ENCODE results near the gene TGM2.

Gene TGM2

GRCh38 chr20:38132156-38132909 lies 32.7 kb downstream of the TGM2 start:
- DNase-seq (ENCODE audit: low read depth in 2 of 2) = no peak

DNA sequence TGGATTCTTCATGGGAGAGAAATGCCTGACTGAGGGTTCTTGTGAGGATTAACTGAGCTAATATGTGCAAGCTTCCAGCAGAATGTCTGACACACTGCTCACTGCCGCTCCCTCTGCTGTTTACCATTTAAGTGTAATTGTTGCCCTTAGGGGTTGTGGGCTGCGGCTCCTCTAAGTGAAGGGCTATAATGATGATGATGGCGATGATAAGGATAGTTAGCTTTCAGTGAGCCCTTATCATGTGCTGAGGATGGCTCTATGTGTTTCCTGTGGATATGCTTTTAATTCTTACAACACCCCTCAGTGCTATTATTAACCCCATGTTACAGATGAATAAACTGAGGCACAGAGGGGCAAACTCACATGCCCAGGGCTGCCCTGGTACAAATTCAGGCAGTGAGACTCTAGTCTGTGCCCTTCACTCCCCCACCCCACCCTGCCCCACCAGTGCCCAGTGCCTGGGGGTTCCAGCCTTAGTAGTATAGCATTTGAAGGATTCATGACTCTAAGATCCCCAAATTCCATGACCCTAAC lies 33.4 kb downstream of the TGM2 start:
- no peak for DNase-seq (ENCODE audit: low read depth in 2 of 2)

- no peak for DNase-seq (ENCODE audit: low read depth in 2 of 2)
Measured at GRCh38 chr20:38130687-38131587, 34.1 kb downstream of the TGM2 start.

GRCh38 chr20:38129893-38130609 lies 35.0 kb downstream of the TGM2 start:
- DNase-seq (ENCODE audit: low read depth in 2 of 2) = no peak

DNA sequence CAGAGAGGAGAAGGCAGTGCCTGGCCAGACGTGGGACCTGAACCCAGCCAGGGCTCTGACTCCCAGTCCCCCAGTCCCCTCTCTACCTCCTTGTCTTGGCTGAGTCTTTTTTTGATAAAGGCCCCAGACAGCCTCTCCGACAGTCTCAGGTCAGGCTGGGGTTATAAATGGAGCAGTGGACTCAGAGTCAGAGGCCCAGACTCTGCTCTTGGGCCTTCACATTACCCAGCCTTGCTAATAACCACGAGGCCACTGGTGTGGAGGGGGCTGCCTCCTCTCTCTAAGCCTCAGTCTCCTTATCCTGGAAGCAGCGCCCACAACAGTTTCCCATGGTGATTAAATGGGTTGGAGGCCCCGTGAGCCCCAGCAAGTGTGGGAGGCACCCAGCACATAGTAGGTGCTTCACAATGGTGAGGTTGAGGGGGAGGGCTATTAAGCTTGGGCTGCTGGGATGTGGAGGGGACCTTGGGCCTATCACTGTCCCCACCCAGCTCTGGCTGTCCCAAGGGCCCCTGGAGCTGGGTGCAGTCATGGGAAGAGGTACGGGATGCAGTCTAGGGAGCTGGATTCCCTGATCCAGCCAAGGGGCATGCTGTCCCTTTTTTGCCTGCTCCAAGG lies 35.7 kb downstream of the TGM2 start:
- DNase-seq (ENCODE audit: low read depth in 2 of 2) = no peak

DNA sequence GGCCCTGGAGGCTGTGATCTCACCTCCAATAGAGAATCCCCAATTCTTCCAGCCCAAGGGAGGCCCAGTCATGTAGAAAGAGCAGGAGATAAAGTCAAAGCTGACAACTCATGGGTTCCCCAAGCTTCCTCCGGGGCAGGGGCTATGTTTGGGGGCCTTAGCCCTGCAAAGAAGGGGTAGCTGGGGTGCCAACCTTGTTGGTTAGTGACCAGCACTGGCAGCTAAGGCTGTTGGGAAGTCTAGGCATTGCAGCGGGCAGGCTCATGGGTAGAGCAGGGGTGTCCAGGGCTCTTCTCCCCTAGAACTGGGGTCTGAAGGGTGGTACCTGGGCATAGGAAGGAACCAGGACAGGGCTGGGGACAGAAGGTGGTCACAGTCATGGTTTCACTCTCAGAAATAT lies 36.4 kb downstream of the TGM2 start:
- no peak for DNase-seq (ENCODE audit: low read depth in 2 of 2)

GRCh38 chr20:38127920-38128528 lies 37.0 kb downstream of the TGM2 start:
- DNase-seq (ENCODE audit: low read depth in 2 of 2) = no peak

GRCh38 chr20:38126932-38127621 lies 38.0 kb downstream of the TGM2 start:
- no peak for DNase-seq (ENCODE audit: low read depth in 2 of 2)

- DNase-seq (ENCODE audit: low read depth in 2 of 2) = no peak
Measured at GRCh38 chr20:38126146-38126921, 38.7 kb downstream of the TGM2 start.

DNA sequence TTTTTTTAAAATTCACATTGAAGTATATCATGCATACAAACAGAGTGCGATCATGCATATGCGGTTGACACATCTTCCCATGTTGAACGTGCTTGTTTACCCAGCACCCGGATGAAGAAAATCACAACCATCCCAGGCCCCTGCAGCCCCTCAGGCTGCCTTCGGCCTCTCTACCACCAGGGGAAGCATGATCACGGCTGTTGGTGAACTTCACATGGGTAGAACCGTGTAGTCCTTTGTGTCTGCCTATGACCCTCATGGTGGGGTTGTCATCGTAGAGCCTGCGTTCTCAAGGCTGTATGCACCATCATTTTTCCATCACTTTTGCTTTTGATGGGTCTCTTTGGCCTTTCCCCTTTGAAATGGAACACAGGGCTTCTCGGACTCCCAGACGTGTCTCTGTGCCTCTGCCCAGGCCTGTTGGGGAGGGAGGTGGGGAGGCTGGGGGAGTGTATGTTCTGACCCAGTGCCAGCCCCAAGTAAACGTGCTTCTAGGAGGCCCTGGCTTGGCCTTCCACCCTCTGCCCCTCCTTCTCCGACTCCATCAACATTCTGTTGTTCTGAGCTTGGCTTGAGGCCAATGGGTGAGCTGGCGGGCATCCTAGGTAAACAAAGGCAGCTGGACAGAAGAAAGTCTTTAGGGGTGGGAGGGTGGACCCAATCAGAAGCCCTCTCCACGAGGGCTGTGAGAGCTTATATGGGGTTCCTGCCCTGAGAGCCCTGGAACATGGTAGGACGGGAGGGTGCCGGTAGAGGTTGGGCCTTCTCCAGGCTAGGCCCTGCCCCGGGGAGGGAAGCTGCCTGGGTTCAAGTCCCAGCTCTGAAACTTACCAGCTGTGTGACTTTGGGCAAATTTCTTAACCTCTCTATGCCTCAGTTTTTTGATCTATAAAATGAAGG lies 39.7 kb downstream of the TGM2 start:
- no peak for DNase-seq (ENCODE audit: low read depth in 2 of 2)

DNA sequence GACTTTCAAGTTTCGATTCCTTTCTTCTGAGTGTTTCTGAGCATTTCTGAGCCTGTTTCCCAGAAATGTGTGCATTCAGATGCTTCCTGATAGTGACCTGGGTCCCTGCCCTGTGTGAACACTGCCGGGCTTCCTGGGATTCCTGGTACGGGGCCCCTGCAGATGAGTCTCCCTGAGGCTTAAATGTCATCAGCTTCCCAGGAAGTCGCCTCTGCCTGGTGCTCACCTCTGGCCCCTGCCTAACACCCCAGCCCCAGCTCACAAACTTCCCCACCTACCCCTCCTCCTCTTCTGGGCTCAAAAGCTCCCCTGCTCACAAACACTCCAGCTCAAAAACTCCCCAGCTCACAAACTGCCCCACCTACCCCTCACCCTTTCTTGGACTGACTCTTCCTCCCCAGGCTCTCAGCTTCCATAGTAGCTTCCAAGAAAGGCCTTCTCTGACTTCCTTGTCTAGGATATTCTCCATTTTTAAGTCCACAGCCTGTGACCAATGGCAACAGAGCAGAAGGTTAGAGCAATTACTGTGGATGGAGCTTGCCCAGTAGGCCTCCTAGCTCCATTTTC lies 42.0 kb downstream of the TGM2 start:
- DNase-seq (ENCODE audit: low read depth in 2 of 2) = no peak

DNA sequence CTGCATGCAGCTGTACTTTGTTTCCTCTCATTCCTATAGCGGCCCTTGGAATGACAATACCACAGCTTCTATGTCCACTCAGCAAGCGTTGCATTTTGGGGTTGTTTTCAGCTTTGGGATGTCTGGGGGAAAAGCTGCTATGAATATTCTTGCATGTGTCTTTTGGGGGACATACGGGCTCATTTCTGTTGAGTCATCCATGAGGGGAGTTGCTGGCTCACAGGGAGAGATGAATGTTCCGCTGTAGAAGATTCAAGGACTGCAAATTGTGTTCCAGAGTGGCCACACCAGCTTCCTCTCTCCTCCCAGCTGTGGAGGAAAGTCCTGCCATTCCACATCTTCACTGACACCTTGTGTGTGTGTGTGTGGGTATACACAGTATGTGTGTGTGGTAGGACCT lies 43.3 kb downstream of the TGM2 start:
- no peak for DNase-seq (ENCODE audit: low read depth in 2 of 2)

- DNase-seq (ENCODE audit: low read depth in 2 of 2) = no peak
Measured at GRCh38 chr20:38120625-38120988, 44.5 kb downstream of the TGM2 start.

- no peak for DNase-seq (ENCODE audit: low read depth in 2 of 2)
Measured at GRCh38 chr20:38119446-38119845, 45.6 kb downstream of the TGM2 start.

DNA sequence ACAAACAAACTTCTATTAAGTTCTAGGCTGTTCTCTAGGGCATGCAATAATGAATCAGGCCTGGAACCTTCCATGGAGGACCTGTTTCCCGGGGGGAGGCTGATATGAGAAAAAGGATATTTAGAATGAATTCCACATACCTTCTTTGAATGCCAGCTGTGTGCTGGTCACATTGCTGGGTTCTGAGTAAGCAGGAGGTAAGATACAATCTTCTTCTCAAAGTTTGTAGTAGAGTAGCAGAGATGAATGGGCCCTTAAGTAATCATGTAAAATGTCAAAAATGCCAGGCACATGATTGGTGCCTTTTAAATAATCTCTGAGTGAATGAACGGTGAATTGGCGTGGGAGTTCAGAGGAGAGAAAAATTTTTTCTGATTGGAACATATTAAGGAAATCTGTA lies 47.4 kb downstream of the TGM2 start:
- no peak for DNase-seq (ENCODE audit: low read depth in 2 of 2)

GRCh38 chr20:38117205-38117604 lies 47.9 kb downstream of the TGM2 start:
- DNase-seq (ENCODE audit: low read depth in 2 of 2) = no peak

- DNase-seq (ENCODE audit: low read depth in 2 of 2) = no peak
Measured at GRCh38 chr20:38116409-38117165, 48.5 kb downstream of the TGM2 start.

DNA sequence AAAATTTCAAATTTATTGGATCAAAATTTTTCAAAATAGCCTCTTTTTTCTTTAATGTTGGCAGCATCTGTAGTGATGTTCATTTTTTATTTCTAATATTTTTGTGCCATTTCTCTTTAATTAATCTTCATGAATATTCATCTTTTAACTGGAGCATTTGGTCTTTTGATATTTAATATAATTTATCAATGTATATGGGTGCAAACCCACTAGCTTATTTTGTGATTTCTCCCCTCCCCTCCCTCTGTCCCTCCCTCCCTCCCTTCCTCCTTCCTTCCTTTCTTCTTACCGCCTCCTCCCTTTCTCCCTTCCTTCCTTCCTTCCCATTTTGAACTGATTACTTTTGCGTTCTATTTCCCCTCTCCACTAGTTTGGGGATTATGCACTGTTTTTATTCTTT lies 49.2 kb downstream of the TGM2 start:
- DNase-seq (ENCODE audit: low read depth in 2 of 2) = no peak

All from stimulated activated CD4-positive, alpha-beta T cell treated with anti-CD3 and anti-CD28 coated beads, Interleukin-1b, Interleukin-23, amount 100 ng/mL, for 4 hours (primary cell).